Right cardiac atrium (tissue), 5 donors: Measurements from ENCODE around the gene LILRB1. TPM values are rescaled to one million over a fixed set of nuclear protein-coding genes. Genes with fewer than 3 reads are reported as not detected.
"Not testable (repeated sequence)": the region's sequence is repeated elsewhere in the genome, so short reads cannot be mapped to it uniquely, and the experiment has no call there.

Source experiments
- ATAC-seq, 2 donors: fragments of 200-7000 bp; cut with Tn5 transposase; one replicate each; pipeline versions ENCODE4 v1.8.0 to v1.9.1; 2020; ENCODE audit warnings: moderate library complexity in 2 of 2, mild to moderate bottlenecking in 1 of 2
- DNase-seq, 3 donors: peaks; one replicate each; pipeline ENCODE4 v3.0.0-alpha.2; 2020
- H3K27ac ChIP-seq: one replicate; pipeline ENCODE4 v1.5.1; 2013; ENCODE audit warnings: mild to moderate bottlenecking, low read length, control low read depth, moderate library complexity
- H3K27me3 ChIP-seq: one replicate; pipeline ENCODE4 v1.6.1; 2013; ENCODE audit not compliant: control insufficient read depth, insufficient read depth
- H3K4me1 ChIP-seq: one replicate; pipeline ENCODE4 v1.6.1; 2013; ENCODE audit warnings: low read length; ENCODE audit not compliant: control insufficient read depth, insufficient read depth
- H3K4me3 ChIP-seq: one replicate; pipeline ENCODE4 v1.5.1; 2013; ENCODE audit warnings: low read length, control low read depth
- H3K9me3 ChIP-seq: one replicate; pipeline ENCODE4 v1.6.1; 2013; ENCODE audit warnings: low read length; ENCODE audit not compliant: control insufficient read depth
- WGBS: extraction: QIAGEN DNeasy Blood & Tissue Kit; methylation state at CpG from one replicate; pipeline ENCODE4 v1.1.7; 2013; 5-methylcytosine and 5-hydroxymethylcytosine counted together
- intact Hi-C, 4 donors: fragments of 100-400 bp; cut with DNase I; formaldehyde crosslinking; loops; one replicate each; pipeline versions ENCODE4 v1.11.0 to v1.14.0; 2022 to 2023
- polyA plus RNA-seq: library from polyadenylated mRNA; stranded (reverse); fragments of 200-250 nt; gene quantifications from one replicate; pipeline ENCODE4 v1.2.3, GENCODE V29; 2013
- total RNA-seq, 4 donors: library from RNA; stranded (reverse); fragmentation: NEBNext Ultra II Directional; extraction: Animal tissue kit (Norgen Biotek cat#: 25700); gene quantifications; one replicate each; pipeline ENCODE4 v1.2.1, GENCODE V29; 2021
- donor health status: healthy with polysubstance abuse.
- donor health status: DM: no; HTN: yes; CAD: no.
- donor health status: DM: no; HTN: no; CAD: no.
- donor health status: DM: no; HTN: yes; CAD: no; lungs with severe emphysema.
- donor health status: DM: yes; HTN: yes; CAD: no.

LILRB1 gene
- total and polyA plus RNA-seq, 5 donors, result 1.2 to 4.1 (median 2.7) TPM

GRCh38 chr19:54665530-54665929, 35.2 kb downstream of the LILRB1 start:
- no peaks in the 10 kb centered on the region for H3K9me3 ChIP-seq
- ATAC-seq, result no peak
- intact Hi-C loops, result no loop called here
- H3K27me3 ChIP-seq, result no peaks in the 10 kb centered on the region
- DNase-seq, result no peak
- no peaks in the 10 kb centered on the region for H3K4me1 ChIP-seq
- no peak overlapping the region for H3K27ac ChIP-seq
- WGBS, result 79% methylated on average over 6 of the region's 6 CpGs
- H3K4me3 ChIP-seq, result no peak overlapping the region

GRCh38 chr19:54667217-54667616, 36.9 kb downstream of the LILRB1 start:
- DNase-seq, result no peak
- H3K27me3 ChIP-seq, result no peaks in the 10 kb centered on the region

GRCh38 chr19:54668353-54668752, 38.1 kb downstream of the LILRB1 start:
- WGBS, result 48% methylated on average over 1 of the region's 1 CpG

More at GRCh38 chr19:54667217-54667616, 36.9 kb downstream of the LILRB1 start:
- Histone ChIP-seq H3K27ac (no peak overlapping the region), H3K9me3 (no peaks in the 10 kb centered on the region), H3K4me1 (no peaks in the 10 kb centered on the region), H3K4me3 (no peak overlapping the region)
- intact Hi-C loops, result no loop called here
- 80% methylated on average over 12 of the region's 12 CpGs for WGBS
- no peak for ATAC-seq

GRCh38 chr19:54670576-54671357, 40.5 kb downstream of the LILRB1 start:
- H3K4me1 ChIP-seq, result no peaks in the 10 kb centered on the region
- intact Hi-C loops, result loop anchor here in 1 of 4 donors (10.0 kb wide), 1 partner anchor 196 kb away; the partner anchor contains the start of gene CDC42EP5
- H3K27me3 ChIP-seq, result no peaks in the 10 kb centered on the region
- ATAC-seq, result no peak
- 55% methylated on average over 3 of the region's 3 CpGs for WGBS
- H3K4me3 ChIP-seq, result no peak overlapping the region
- no peaks in the 10 kb centered on the region for H3K9me3 ChIP-seq
- DNase-seq, result no peak
- no peak overlapping the region for H3K27ac ChIP-seq

More at GRCh38 chr19:54668353-54668752, 38.1 kb downstream of the LILRB1 start:
- intact Hi-C loops, result no loop called here
- Histone ChIP-seq H3K4me1 (no peaks in the 10 kb centered on the region), H3K27ac (no peak overlapping the region), H3K4me3 (no peak overlapping the region), H3K27me3 (no peaks in the 10 kb centered on the region), H3K9me3 (no peaks in the 10 kb centered on the region)
- ATAC-seq, result no peak
- no peak for DNase-seq

GRCh38 chr19:54673222-54673621, 42.9 kb downstream of the LILRB1 start:
- Histone ChIP-seq H3K27me3 (no peaks in the 10 kb centered on the region), H3K27ac (no peak overlapping the region), H3K9me3 (no peaks in the 10 kb centered on the region), H3K4me3 (no peak overlapping the region), H3K4me1 (no peaks in the 10 kb centered on the region)
- 81% methylated on average over 1 of the region's 1 CpG for WGBS
- intact Hi-C loops, result loop anchor here in 1 of 4 donors (10.0 kb wide), 1 partner anchor 198 kb away; the partner anchor contains the start of gene CDC42EP5
- ATAC-seq (no peak), DNase-seq (no peak)

- 42% methylated on average over 2 of the region's 2 CpGs for WGBS
- no peak for ATAC-seq
- Histone ChIP-seq H3K9me3 (no peaks in the 10 kb centered on the region), H3K27me3 (no peaks in the 10 kb centered on the region), H3K27ac (no peak overlapping the region), H3K4me1 (no peaks in the 10 kb centered on the region), H3K4me3 (no peak overlapping the region)
- intact Hi-C loops, result loop anchor here in 1 of 4 donors (10.0 kb wide), 1 partner anchor 199 kb away; the partner anchor contains the start of gene CDC42EP5
- DNase-seq, result no peak
Observed at GRCh38 chr19:54674021-54674617, 43.8 kb downstream of the LILRB1 start.

GRCh38 chr19:54676210-54676834, 46.0 kb downstream of the LILRB1 start:
- not testable (repeated sequence) for H3K9me3 ChIP-seq, H3K4me1 ChIP-seq, H3K27ac ChIP-seq, DNase-seq, H3K27me3 ChIP-seq, ATAC-seq, H3K4me3 ChIP-seq
- intact Hi-C loops, result loop anchor here in 1 of 4 donors (10.0 kb wide), 1 partner anchor 202 kb away; the partner anchor contains the start of gene CDC42EP5
- 23% methylated on average over 10 of the region's 10 CpGs for WGBS

- 60% methylated on average over 4 of the region's 4 CpGs for WGBS
- Histone ChIP-seq H3K4me3 (no peak overlapping the region), H3K9me3 (no peaks in the 10 kb centered on the region), H3K27ac (no peak overlapping the region), H3K27me3 (no peaks in the 10 kb centered on the region), H3K4me1 (no peaks in the 10 kb centered on the region)
- no peak for ATAC-seq
- intact Hi-C loops, result loop anchor here in 1 of 4 donors (10.0 kb wide), 1 partner anchor 202 kb away; the partner anchor contains the start of gene CDC42EP5
- no peak for DNase-seq
Observed at GRCh38 chr19:54677217-54677616, 46.9 kb downstream of the LILRB1 start.

- intact Hi-C loops, result loop anchor here in 1 of 4 donors (5.0 kb wide), 1 partner anchor 194 kb away; no protein-coding TSS in a partner anchor
- not testable (repeated sequence) for H3K4me1 ChIP-seq, H3K4me3 ChIP-seq, DNase-seq, H3K9me3 ChIP-seq, ATAC-seq, H3K27ac ChIP-seq, H3K27me3 ChIP-seq
- 77% methylated on average over 12 of the region's 12 CpGs for WGBS
Observed at GRCh38 chr19:54681596-54681995, 51.3 kb downstream of the LILRB1 start.

- Histone ChIP-seq H3K4me1 (no peaks in the 10 kb centered on the region), H3K27me3 (no peaks in the 10 kb centered on the region), H3K4me3 (no peak overlapping the region), H3K9me3 (no peaks in the 10 kb centered on the region), H3K27ac (no peak overlapping the region)
- intact Hi-C loops, result loop anchor here in 1 of 4 donors (5.0 kb wide), 1 partner anchor 195 kb away; no protein-coding TSS in a partner anchor
- ATAC-seq (no peak), DNase-seq (no peak)
- 54% methylated on average over 7 of the region's 7 CpGs for WGBS
Observed at GRCh38 chr19:54682306-54682856, 52.1 kb downstream of the LILRB1 start.
